H1 (cell line): ENCODE results near the gene SMARCAL1. TPM values are rescaled to one million over a fixed set of nuclear protein-coding genes. Genes with fewer than 3 reads are reported as not detected.

Experiments
- CTCF ChIA-PET: fragments of 300-600 bp; sonication (Branson Sonifier 250); formaldehyde crosslinking; loops from one replicate; lab custom pipeline; 2021; ENCODE audit not compliant: partially characterized antibody; lab: Charles Lee
- POLR2A ChIA-PET: fragments of 300-600 bp; sonication (Branson Sonifier 250); formaldehyde crosslinking; loops from one replicate; lab custom pipeline; 2021; ENCODE audit warnings: inconsistent platforms; ENCODE audit not compliant: partially characterized antibody; lab: Charles Lee
- DNase-seq, 2 experiments: peaks; one replicate each; pipeline versions ENCODE4 v3.0.0 to v3.0.0-alpha.2; 2010 to 2022; ENCODE audit warnings: low spot score in 2 of 2, low read depth in 1 of 2, mixed read lengths in 1 of 2
- FAIRE-seq: peaks from 2 replicates; lab custom pipeline; 2011; peaks lifted over from hg19 to GRCh38; lab: Jason Lieb, UNC
- H2AFZ ChIP-seq: 2 replicates; pipeline ENCODE4 v1.8.1; 2012; ENCODE audit warnings: low read length, inconsistent platforms
- H2AK5ac ChIP-seq: 2 replicates; pipeline ENCODE4 v1.6.1; 2013; ENCODE audit warnings: low read depth, low read length
- H2BK120ac ChIP-seq: replicated peaks from 2 replicates; pipeline ENCODE3; 2013; ENCODE audit warnings: low read depth, low read length, inconsistent platforms
- H2BK12ac ChIP-seq: 2 replicates; pipeline ENCODE4 v1.6.1; 2013; ENCODE audit warnings: low read depth, low read length
- H2BK15ac ChIP-seq: 2 replicates; pipeline ENCODE4 v1.6.1; 2013; ENCODE audit warnings: low read length
- H2BK20ac ChIP-seq: 2 replicates; pipeline ENCODE4 v1.6.1; 2013; ENCODE audit warnings: low read length
- H2BK5ac ChIP-seq: 2 replicates; pipeline ENCODE4 v1.6.1; 2013; ENCODE audit warnings: low read depth, low read length
- H3K14ac ChIP-seq: 2 replicates; pipeline ENCODE4 v1.6.1; 2013; ENCODE audit warnings: inconsistent platforms; ENCODE audit not compliant: insufficient read length
- H3K18ac ChIP-seq: 2 replicates; pipeline ENCODE4 v1.6.1; 2013; ENCODE audit warnings: low read length; ENCODE audit errors: extremely low read depth
- H3K23ac ChIP-seq: 2 replicates; pipeline ENCODE4 v1.6.1; 2013; ENCODE audit warnings: inconsistent platforms; ENCODE audit not compliant: insufficient read length
- H3K23me2 ChIP-seq: 2 replicates; pipeline ENCODE4 v1.6.1; 2013; ENCODE audit warnings: low read depth, low read length
- H3K27ac ChIP-seq: 2 replicates; pipeline ENCODE4 v1.6.1; 2011; ENCODE audit warnings: low read depth, low read length, inconsistent platforms
- H3K27me3 ChIP-seq, 4 experiments: replicated peaks in 1 of 4; 1 replicate in 1 of 4; 2 replicates in 3 of 4; pipeline versions ENCODE4 v1.6.1 to v1.8.1; 2011 to 2013; ENCODE audit warnings: low read length in 3 of 4, mild to moderate bottlenecking in 3 of 4, inconsistent platforms in 2 of 4, mixed read lengths in 2 of 4, moderate library complexity in 1 of 4; ENCODE audit not compliant: control insufficient read depth in 3 of 4, insufficient read depth in 3 of 4; ENCODE audit errors: extremely low read depth in 1 of 4
- H3K36me3 ChIP-seq, 4 experiments: 2 replicates each; pipeline versions ENCODE4 v1.6.1 to v1.8.1; 2011 to 2013; ENCODE audit warnings: mild to moderate bottlenecking in 4 of 4, low read length in 3 of 4, moderate library complexity in 2 of 4, control low read depth in 1 of 4, inconsistent platforms in 1 of 4; ENCODE audit not compliant: insufficient read depth in 4 of 4, control insufficient read depth in 2 of 4
- H3K4ac ChIP-seq: replicated peaks from 2 replicates; pipeline ENCODE3; 2013; ENCODE audit warnings: low read length, low read depth, mixed read lengths, inconsistent platforms; ENCODE audit not compliant: insufficient read length
- H3K4me1 ChIP-seq, 4 experiments: replicated peaks in 1 of 4; 1 replicate in 1 of 4; 2 replicates in 3 of 4; pipeline versions ENCODE4 v1.6.1 to v1.8.1; 2011 to 2013; ENCODE audit warnings: low read length in 3 of 4, inconsistent platforms in 2 of 4, mixed read lengths in 1 of 4; ENCODE audit not compliant: insufficient read depth in 4 of 4, control insufficient read depth in 3 of 4
- H3K4me2 ChIP-seq, 2 experiments: 2 replicates each; pipeline versions ENCODE4 v1.6.1 to v1.8.1; 2011 to 2013; ENCODE audit warnings: low read depth in 2 of 2, low read length in 2 of 2, control low read depth in 1 of 2, inconsistent platforms in 1 of 2, mild to moderate bottlenecking in 1 of 2; ENCODE audit not compliant: insufficient read depth in 1 of 2
- H3K4me3 ChIP-seq, 4 experiments: fragments of 200-600, 300-600 bp in 1 of 4; sonication (generic), shearing (Covaris generic), sonication (Bioruptor Twin) in 1 of 4; 2 replicates each; pipeline versions ENCODE4 v1.5.1 to v1.8.1; 2011 to 2016; ENCODE audit warnings: low read length in 4 of 4, low read depth in 3 of 4, control low read depth in 2 of 4, inconsistent platforms in 2 of 4, mild to moderate bottlenecking in 2 of 4, mixed read lengths in 1 of 4, moderate library complexity in 1 of 4; ENCODE audit not compliant: insufficient read depth in 2 of 4; ENCODE audit errors: extremely low read depth in 1 of 4
- H3K56ac ChIP-seq: replicated peaks from 2 replicates; pipeline ENCODE3; 2013; ENCODE audit warnings: low read depth, mild to moderate bottlenecking, mixed read lengths, low read length, inconsistent platforms; ENCODE audit not compliant: insufficient read length
- H3K79me1 ChIP-seq: 2 replicates; pipeline ENCODE4 v1.6.1; 2013; ENCODE audit warnings: low read depth, low read length, control low read depth
- H3K79me2 ChIP-seq, 2 experiments: 2 replicates each; pipeline versions ENCODE4 v1.6.1 to v1.8.1; 2012 to 2013; ENCODE audit warnings: low read length in 2 of 2, mild to moderate bottlenecking in 2 of 2, inconsistent platforms in 1 of 2; ENCODE audit not compliant: insufficient read depth in 2 of 2, control insufficient read depth in 1 of 2
- H3K9ac ChIP-seq, 4 experiments: replicated peaks in 1 of 4; 1 replicate in 1 of 4; 2 replicates in 3 of 4; pipeline versions ENCODE4 v1.6.1 to v1.8.1; 2011 to 2013; ENCODE audit warnings: low read depth in 3 of 4, low read length in 3 of 4, control low read depth in 2 of 4, mild to moderate bottlenecking in 2 of 4, moderate library complexity in 2 of 4, inconsistent platforms in 1 of 4; ENCODE audit errors: extremely low read depth in 1 of 4
- H3K9me3 ChIP-seq, 2 experiments: 2 replicates each; pipeline versions ENCODE4 v1.6.1 to v1.8.1; 2012 to 2013; ENCODE audit warnings: mild to moderate bottlenecking in 2 of 2, moderate library complexity in 2 of 2, control low read depth in 1 of 2, inconsistent platforms in 1 of 2, low read depth in 1 of 2, low read length in 1 of 2, mixed read lengths in 1 of 2; ENCODE audit not compliant: insufficient read depth in 2 of 2
- H4K20me1 ChIP-seq, 2 experiments: replicated peaks in 1 of 2; 2 replicates each; pipeline versions ENCODE3 to v1.8.1; 2011 to 2013; ENCODE audit warnings: inconsistent platforms in 2 of 2, low read length in 2 of 2, mild to moderate bottlenecking in 1 of 2; ENCODE audit not compliant: insufficient read depth in 2 of 2, control insufficient read depth in 1 of 2
- H4K5ac ChIP-seq: 2 replicates; pipeline ENCODE4 v1.6.1; 2013; ENCODE audit warnings: low read length, low read depth, mixed read lengths, inconsistent platforms; ENCODE audit not compliant: insufficient read length
- H4K8ac ChIP-seq: 2 replicates; pipeline ENCODE4 v1.8.0; 2013; ENCODE audit warnings: mild to moderate bottlenecking, moderate library complexity, low read length, inconsistent platforms; ENCODE audit not compliant: insufficient read depth; ENCODE audit errors: extremely low read depth
- H4K91ac ChIP-seq: replicated peaks from 2 replicates; pipeline ENCODE3; 2013; ENCODE audit warnings: low read length, mixed read lengths, inconsistent platforms; ENCODE audit not compliant: insufficient read length
- CBX5 ChIP-seq: fragments of 300-800, 300-1000 bp; sonication (generic); IDR thresholded peaks from 2 replicates; pipeline ENCODE4 v1.7.1; 2016; ENCODE audit warnings: antibody characterized with exemption, low read length, low read depth
- EP300 ChIP-seq, 2 experiments: IDR thresholded peaks; 1 replicate in 1 of 2; 2 replicates in 1 of 2; pipeline ENCODE4 v1.6.1; 2011 to 2012; ENCODE audit warnings: low read depth in 2 of 2, low read length in 2 of 2, mild to moderate bottlenecking in 2 of 2, borderline replicate concordance in 1 of 2, inconsistent platforms in 1 of 2, moderate library complexity in 1 of 2
- GTF2F1 ChIP-seq: IDR thresholded peaks from 2 replicates; pipeline ENCODE4 v1.6.1; 2012; ENCODE audit warnings: low read depth, low read length, improper control_type of control experiment, borderline replicate concordance
- JUND ChIP-seq: IDR thresholded peaks from 2 replicates; pipeline ENCODE4 v1.6.1; 2011; ENCODE audit warnings: mild to moderate bottlenecking, improper control_type of control experiment, low read length
- NRF1 ChIP-seq: IDR thresholded peaks from 2 replicates; pipeline ENCODE4 v1.6.1; 2011; ENCODE audit warnings: mild to moderate bottlenecking, low read depth, low read length, improper control_type of control experiment
- POLR2A ChIP-seq, 2 experiments: IDR thresholded peaks; 1 replicate in 1 of 2; 2 replicates in 1 of 2; pipeline ENCODE4 v1.6.1; 2011; ENCODE audit warnings: low read depth in 2 of 2, low read length in 2 of 2, mild to moderate bottlenecking in 2 of 2; ENCODE audit errors: control extremely low read depth in 1 of 2
- SAP30 ChIP-seq: fragments of 300-600 bp; sonication (generic); IDR thresholded peaks from 2 replicates; pipeline ENCODE4 v1.7.1; 2012; ENCODE audit warnings: low read length, moderate library complexity, mild to moderate bottlenecking, inconsistent platforms; ENCODE audit not compliant: insufficient read depth, insufficient replicate concordance
- SP2 ChIP-seq: IDR thresholded peaks from 2 replicates; pipeline ENCODE4 v1.6.1; 2012; ENCODE audit warnings: mild to moderate bottlenecking, low read length, inconsistent platforms
- TAF1 ChIP-seq: IDR thresholded peaks from 2 replicates; pipeline ENCODE4 v1.6.1; 2011; ENCODE audit warnings: mild to moderate bottlenecking, low read depth, low read length
- YY1 ChIP-seq: IDR thresholded peaks from 2 replicates; pipeline ENCODE4 v1.6.1; 2011; ENCODE audit warnings: low read depth, mild to moderate bottlenecking, low read length
- WGBS, 2 experiments: shearing (Covaris generic) in 1 of 2; methylation state at CpG; one replicate each; pipeline versions ENCODE4 v1.1.6 to v1.1.7; 2013 to 2015; ENCODE audit warnings: low lambda C conversion rate in 2 of 2, mixed read lengths in 2 of 2, inconsistent platforms in 1 of 2, low coverage in 1 of 2, missing lambda C conversion rate in 1 of 2; ENCODE audit not compliant: insufficient replicate concordance in 2 of 2, insufficient coverage in 1 of 2, insufficient read length in 1 of 2; ENCODE audit errors: extremely low coverage in 1 of 2, missing lambda C conversion rate in 1 of 2; 5-methylcytosine and 5-hydroxymethylcytosine counted together
- polyA plus RNA-seq, 7 experiments: library from polyadenylated mRNA; depleted of rRNA in 3 of 7; stranded (reverse) in 5 of 7; unstranded in 2 of 7; fragments of >200 nt in 5 of 7; fragments of 200-250 nt in 2 of 7; gene quantifications; 1 replicate in 5 of 7; 2 replicates in 1 of 7; 4 replicates in 1 of 7; pipeline versions ENCODE4 v1.2.1 to v1.2.3, GENCODE V29; 2011 to 2013; ENCODE audit warnings: missing spikeins in 2 of 7, mixed read lengths in 2 of 7
- total RNA-seq: library from RNA; stranded (reverse); fragmentation: NEBNext Ultra II Directional; extraction: Animal tissue kit (Norgen Biotek cat#: 25700); gene quantifications from 2 replicates; pipeline ENCODE4 v1.2.1, GENCODE V29; 2021
- TF ChIP-seq, protein P1 (sequence below): IDR thresholded peaks from 2 replicates; pipeline ENCODE4 v1.6.1; 2012; ENCODE audit warnings: inconsistent platforms
- TF ChIP-seq, protein P2 (sequence below): IDR thresholded peaks from 2 replicates; pipeline ENCODE4 v1.6.1; 2011; ENCODE audit warnings: low read length, improper control_type of control experiment

Gene SMARCAL1
- total and polyA plus RNA-seq, 2 of the 8 experiments (the other 6 are each of a cell fraction or from before 2014, with no cell fraction given): 17.6 to 17.9 TPM

DNA sequence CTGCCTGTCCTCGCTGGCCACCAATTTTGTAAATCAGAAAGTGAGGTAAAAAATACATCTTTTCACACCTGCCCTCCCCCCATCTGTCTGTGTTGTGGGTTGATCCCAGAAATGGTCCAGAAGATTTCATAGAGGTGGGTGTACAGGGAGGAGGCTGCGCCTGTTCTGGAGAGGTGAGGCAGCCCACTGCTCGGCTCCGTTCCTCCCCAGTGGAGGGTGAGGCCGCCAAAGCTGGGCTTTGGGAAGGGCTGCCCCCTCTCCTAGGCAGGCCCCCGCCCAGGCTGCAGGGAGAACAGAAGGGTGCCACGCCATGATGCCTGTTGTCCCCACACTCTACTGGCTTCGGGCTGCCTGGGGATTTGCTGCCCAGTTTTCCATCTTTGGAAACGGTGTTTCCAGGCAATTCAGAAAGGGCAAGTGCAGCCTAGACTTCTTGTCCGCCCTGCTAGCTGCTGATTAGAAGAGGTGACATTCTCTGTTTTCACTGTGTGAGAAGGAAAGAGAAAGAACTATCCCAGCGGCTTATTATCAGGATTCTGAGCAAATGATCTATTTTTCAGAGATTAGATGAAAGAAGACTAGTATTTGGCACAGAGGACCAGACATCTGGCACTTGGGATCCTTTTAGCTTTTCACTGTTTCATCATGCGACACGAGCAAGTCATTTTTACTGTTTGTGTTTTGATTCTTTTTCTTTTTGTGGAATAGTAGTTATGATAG, 18.7 kb downstream of the SMARCAL1 start:
- DNase-seq: no peak
- Histone ChIP-seq H3K79me2 (no peaks in the 10 kb centered on the region), H3K4me2 (no peak overlapping the region), H3K23ac (no peak overlapping the region), H4K91ac (no peak overlapping the region), H3K79me1 (no peaks in the 10 kb centered on the region), H2BK120ac (no peak overlapping the region), H3K9ac (no peak overlapping the region), H3K4me1 (no peaks in the 10 kb centered on the region), H4K5ac (no peak overlapping the region), H2AK5ac (no peak overlapping the region), H2BK20ac (no peak overlapping the region), H2BK5ac (no peak overlapping the region), H3K18ac (no peak overlapping the region), H3K9me3 (no peaks in the 10 kb centered on the region), H2BK12ac (no peak overlapping the region), H4K20me1 (no peaks in the 10 kb centered on the region), H2AFZ (no peak overlapping the region), H3K56ac (no peak overlapping the region), H3K4me3 (no peak overlapping the region), H3K36me3 (peaks cover 2 to 38% (median 14%) of the 10 kb centered on the region in 4 experiments; a peak in 6 of 8 replicates), H3K14ac (no peak overlapping the region), H4K8ac (no peak overlapping the region), H3K23me2 (no peaks in the 10 kb centered on the region), H3K27me3 (no peaks in the 10 kb centered on the region), H3K27ac (no peak overlapping the region), H2BK15ac (no peak overlapping the region), H3K4ac (no peak overlapping the region)
- no peak for FAIRE-seq
- POLR2A ChIA-PET: no interaction called here
- 88% methylated on average over 11 of the region's 13 CpGs; no CpG with 5 or more reads in 1 of the 2 experiments for WGBS, 2 experiments
- CTCF ChIA-PET: no interaction called here
- TF ChIP-seq TAF1 (no peak), JUND (no peak), CBX5 (no peak), YY1 (no peak), SAP30 (no peak), POLR2A (IDR thresholded peaks at IDR 0.05; ENCODE audit: control extremely low read depth in 1 of 2, low read depth in 2 of 2, low read length in 2 of 2) (no peak), NRF1 (no peak), GTF2F1 (no peak), SP2 (no peak), EP300 (IDR thresholded peaks at IDR 0.05; ENCODE audit: borderline replicate concordance in 1 of 2, low read depth in 2 of 2, low read length in 2 of 2) (no peak)
- TF ChIP-seq, protein P1, sequence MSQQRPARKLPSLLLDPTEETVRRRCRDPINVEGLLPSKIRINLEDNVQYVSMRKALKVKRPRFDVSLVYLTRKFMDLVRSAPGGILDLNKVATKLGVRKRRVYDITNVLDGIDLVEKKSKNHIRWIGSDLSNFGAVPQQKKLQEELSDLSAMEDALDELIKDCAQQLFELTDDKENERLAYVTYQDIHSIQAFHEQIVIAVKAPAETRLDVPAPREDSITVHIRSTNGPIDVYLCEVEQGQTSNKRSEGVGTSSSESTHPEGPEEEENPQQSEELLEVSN: no peak
- TF ChIP-seq, protein P2, sequence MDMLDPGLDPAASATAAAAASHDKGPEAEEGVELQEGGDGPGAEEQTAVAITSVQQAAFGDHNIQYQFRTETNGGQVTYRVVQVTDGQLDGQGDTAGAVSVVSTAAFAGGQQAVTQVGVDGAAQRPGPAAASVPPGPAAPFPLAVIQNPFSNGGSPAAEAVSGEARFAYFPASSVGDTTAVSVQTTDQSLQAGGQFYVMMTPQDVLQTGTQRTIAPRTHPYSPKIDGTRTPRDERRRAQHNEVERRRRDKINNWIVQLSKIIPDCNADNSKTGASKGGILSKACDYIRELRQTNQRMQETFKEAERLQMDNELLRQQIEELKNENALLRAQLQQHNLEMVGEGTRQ: no peak
